Activated gamma-delta T cell treated with anti-CD3 and anti-CD28 coated beads, Interleukin-2, amount 50 U/mL, for 16 hours (primary cell): Measurements from ENCODE around the gene AHI1.
"Not testable (repeated sequence)": the region's sequence is repeated elsewhere in the genome, so short reads cannot be mapped to it uniquely, and the experiment has no call there.

ENCODE experiments used
- DNase-seq: peaks from one replicate; pipeline ENCODE4 v3.0.0-alpha.2; 2020; ENCODE audit warnings: low read depth

The AHI1 gene

DNA sequence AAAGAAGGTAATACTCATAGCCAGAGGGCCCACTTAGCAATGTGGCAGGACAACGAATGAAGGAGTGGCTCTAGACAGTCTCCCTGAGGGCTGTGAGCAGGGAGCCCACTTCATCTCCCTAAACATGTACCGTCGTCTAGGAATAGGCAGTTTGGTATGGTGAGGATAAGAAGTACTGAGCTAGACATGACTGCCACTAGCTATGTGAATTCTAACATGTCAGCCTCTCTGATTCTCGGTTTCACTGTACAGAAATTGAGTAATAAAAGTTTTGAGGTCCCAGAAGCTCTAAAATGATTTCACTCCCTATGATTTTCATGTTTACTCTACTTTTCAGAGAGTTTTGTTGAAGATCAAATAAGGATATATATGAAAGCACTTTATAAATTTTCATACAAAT, 107.1 kb downstream of the AHI1 start:
- no peak for DNase-seq

DNA sequence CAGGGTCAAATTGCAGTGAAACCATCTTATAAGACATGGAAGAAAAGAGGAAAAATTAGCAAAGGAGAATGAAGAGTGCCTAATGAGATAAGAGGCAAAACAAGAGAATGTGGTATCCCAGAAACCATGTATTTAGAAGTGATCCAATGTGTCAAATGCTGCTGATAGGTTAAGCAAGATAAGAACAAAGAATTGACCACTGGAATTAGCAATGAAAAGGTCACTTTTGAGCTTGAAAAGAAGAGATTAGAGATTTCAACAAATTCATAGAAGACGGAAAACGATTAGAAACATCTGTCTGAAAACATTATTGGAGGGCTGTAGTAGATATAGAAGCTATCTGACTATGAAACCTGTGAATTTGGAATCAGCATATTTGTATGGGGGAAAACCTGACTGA, 112.2 kb downstream of the AHI1 start:
- no peak for DNase-seq

DNA sequence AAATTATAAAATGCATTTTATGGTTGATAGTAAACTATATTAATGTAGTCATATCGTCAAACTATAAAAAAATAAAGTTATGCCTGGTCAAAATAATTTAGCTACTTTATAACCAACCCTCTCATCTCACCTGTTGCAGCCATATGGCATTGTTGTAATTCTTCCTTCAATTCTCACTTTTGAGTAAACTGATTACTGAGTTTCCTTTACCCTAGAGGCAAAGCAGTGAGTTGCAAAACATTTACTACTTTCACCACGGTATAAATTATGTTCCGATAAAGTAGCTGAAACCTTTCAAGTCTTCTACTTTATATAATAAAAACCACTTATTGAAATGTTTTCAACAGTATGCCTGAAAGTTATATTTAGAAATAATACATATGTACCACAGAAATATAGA, 113.8 kb downstream of the AHI1 start:
- DNase-seq: no peak

DNA sequence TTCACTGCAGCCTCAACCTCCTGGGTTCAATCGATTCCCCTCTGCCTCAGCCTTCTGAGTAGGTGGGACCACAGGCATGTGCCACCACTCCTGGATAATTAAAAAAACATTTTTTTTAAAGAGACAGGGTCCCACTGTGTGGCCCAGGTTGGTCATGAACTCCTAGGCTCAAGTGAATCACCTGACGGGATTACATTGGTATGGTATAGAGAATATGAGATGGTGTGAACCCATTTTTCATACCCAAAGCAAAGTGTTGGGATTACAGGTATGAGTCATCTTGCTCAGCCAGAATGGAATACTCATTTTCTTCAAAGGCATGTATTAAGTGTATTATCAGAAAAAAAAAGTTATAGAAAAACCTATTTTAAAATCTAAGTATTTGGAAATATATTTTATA, 114.2 kb downstream of the AHI1 start:
- DNase-seq: no peak

DNA sequence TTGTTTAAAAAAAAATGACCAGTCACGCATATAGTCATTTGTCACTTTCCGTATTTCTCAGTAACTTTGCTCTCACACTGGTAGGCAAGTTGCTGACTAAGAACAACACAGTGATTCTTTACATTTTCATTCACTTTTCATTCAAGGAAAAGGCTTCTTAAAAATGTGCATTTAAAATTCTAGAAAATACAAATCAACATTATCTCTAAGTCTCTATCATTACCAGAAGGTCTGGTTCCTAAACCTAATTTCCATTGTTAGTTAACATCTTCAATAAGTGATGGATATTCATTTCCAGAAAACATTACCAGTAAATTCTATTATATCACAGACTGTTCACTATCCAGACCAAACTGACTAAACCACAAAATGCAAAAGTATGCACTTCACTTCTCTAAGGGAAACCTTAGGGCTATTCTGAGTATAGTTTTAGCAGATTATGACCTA, 115.3 kb downstream of the AHI1 start:
- no peak for DNase-seq

DNA sequence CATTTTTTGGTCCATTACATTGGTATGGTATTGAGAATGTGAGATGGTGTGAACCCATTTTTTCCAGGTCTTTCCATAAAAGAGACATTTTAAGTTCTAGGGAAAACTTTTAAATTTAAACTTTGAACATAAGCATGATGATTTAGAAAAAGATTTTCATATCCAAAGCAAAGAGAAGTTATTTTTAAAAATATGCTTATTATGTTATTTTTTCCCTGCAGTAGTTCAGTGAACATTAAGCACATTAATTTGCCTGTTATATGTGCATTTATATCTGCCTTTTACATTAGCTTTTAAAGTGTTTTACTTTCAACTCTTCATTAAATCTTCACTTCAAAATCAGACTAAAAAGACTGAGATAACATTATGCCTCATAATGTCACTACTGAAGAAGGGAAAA, 116.7 kb downstream of the AHI1 start:
- no peak for DNase-seq

DNA sequence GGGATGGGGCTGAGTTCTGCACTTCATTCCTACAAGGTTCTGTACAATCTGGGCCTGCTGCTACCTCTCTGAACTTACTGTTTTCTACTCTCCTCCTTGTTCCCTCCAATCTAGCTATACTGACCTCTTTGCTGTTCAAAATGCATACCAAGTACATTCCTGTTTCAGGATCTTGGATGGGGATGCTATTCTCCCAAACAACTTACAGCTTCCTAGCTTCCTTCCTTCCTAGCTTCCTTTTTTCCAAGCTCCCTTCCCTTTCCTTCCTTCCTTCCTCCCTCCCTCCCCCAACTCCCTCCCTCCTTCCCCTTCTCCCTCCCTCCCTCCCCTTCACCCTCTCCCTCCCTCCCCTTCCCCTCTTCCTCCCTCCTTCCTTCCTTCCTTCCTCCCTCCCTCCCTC, 117.9 kb downstream of the AHI1 start:
- no peak for DNase-seq

DNA sequence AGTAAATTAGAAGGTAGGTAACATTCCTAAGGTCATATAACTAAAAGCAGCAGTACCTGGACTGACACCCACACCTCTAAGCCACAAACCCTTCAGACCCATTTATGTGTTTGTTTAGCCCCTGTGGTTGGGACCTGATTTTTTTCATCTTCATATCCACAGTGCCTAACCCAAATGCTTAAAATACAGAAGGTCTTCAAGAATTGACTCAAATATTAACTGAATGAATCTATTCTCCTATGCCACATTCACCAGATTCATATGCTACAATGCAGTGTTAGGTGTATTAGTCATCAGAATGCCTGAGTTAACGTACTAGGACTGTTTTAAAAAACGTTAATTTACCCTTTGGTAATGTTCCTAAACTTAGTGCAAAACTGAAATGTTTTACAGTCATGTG, 124.8 kb downstream of the AHI1 start:
- no peak for DNase-seq

DNA sequence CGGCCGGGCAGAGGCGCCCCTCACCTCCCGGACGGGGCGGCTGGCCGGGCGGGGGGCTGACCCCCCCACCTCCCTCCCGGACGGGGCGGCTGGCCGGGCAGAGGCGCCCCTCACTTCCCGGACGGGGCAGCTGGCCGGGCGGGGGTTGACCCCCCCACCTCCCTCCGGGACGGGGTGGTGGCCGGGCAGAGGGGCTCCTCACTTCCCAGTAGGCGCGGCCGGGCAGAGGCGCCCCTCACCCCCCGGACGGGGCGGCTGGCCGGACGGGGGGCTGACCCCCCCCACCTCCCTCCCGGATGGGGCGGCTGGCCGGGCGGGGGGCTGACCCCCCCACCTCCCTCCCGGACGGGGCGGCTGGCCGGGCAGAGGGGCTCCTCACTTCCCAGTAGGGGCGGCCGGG, 133.9 kb downstream of the AHI1 start:
- not testable (repeated sequence) for DNase-seq

DNA sequence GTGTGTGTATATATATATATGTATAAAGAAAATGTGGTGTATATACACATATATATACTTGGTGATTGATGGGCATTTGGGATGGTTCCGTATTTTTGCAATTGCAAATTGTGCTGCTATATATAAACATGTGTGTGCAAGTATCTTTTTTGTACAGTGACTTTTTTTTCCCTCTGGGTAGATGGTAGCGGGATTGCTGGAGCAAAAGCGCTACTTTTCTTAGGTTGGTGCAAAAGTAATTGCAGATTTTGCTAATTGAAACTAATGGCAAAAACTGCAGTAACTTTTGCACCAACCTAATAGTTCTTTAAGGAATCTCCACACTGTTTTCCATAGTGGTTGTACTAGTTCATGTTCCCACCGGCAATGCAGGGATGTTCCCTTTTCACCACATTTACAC, 135.4 kb downstream of the AHI1 start:
- no peak for DNase-seq

DNA sequence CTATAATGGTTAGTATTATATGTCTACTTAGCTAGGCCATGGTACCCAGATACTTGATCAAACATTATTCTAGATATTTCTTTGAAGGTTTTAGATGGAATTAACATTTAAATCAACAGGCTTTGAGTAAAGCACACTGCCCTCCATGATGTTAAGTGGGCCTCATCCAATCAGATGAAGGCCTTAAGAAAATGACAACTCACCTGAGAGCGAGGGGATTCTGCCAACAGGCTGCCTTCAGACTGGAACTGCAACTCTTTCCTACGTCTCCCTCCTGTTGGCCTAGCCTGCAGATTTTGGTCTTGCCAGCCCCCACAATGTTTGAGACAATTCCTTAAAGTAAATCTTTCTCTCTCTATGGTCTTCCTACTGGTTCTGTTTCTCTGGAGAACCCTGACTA, 137.3 kb downstream of the AHI1 start:
- DNase-seq: no peak

DNA sequence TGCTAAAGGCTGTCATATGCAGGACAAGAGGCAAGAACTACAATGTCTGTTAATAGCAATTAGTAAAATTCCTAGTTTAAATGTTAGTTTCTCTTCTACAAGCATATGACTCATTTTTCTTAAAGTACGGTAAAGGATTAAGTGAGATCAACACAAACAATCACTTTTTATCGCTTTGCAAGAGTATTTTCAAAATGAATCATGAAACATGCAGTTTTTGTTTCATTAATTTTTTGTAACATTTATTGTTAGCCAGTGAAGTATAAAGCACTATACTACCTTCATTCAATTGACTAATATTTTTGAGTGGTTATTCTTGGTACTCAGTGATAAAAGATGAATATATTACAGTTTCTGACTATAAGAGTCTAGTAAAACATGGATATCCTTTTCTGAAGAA, 138.6 kb downstream of the AHI1 start:
- DNase-seq: no peak

DNA sequence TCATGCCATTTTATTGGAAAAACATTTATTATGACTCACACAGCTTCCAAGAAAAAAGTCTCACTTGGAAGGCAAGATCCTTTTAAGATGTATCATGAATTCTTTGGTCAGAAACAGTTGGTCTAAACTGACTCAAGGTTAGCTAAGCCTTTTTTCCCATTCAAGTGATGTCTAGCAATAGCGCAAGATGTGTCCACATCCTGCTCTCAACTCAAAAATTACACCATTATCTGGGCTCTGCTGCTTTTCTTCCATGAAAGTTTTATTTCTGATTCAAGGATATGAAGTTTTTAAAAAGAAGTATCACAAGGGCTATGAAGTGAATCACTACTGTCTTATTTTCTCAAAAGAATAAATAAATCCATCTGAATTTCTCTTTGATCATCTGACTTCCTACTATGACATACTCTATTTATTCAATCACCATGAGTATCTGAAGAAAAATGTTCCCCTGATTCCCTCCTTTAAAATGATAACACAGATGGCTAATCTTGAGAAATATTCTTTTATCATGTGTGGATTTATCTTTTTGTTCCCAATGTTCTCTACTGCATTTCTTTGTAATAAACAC, 139.2 kb downstream of the AHI1 start:
- no peak for DNase-seq

DNA sequence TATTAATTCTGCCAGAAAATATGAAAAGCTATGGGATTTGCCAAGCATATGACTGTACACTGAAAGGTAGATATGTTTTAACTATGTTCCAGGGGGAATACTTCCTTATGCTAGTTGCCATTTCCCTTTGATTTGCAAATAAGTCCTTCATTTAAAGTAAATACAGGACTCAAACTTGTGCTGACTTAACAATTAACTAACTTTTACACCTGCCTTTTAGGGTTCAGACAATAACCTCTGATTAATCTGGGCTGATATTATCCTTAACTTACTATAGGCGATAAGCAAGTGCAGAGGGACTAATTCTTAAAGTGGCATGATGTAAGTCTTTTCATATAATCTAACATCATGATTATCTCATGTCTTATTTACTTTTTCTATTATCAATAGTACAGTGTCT, 143.1 kb downstream of the AHI1 start:
- DNase-seq: no peak

DNA sequence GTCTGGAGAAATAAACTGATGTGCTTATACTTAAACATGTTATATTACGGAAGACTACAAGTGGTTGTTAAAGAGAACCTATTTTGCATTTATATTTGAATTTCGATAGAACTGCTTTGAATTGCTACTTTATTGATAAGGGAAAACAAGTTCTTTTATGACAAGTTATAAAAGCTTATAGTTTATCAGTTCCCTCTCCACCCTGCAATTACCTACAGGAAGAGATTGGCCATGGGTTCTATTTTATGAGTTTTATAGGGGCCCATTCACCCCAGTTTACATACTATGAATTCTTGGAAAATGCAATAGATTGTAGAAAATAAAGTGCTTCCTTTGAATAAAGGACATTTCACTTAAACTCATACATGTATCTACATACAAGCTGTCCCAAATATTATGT, 144.4 kb downstream of the AHI1 start:
- no peak for DNase-seq

DNA sequence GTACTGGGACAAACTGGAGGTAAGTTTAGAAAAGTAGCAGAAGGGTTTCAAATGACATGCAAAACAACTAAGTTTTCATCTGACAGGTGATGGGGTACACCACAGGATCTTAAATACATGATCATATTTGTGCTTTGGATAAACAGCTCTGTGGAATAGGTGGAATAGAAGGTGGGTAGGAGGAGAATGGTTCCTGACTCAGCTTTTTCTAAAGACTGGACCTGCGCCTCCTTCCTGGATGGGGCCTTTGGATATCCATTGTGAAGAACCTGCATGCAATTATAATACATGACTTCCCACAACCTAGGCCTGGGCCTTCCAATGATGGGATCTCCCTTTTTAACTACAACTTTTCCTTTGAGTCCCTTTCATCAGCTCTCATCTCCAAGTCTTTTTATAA, 145.9 kb downstream of the AHI1 start:
- no peak for DNase-seq

DNA sequence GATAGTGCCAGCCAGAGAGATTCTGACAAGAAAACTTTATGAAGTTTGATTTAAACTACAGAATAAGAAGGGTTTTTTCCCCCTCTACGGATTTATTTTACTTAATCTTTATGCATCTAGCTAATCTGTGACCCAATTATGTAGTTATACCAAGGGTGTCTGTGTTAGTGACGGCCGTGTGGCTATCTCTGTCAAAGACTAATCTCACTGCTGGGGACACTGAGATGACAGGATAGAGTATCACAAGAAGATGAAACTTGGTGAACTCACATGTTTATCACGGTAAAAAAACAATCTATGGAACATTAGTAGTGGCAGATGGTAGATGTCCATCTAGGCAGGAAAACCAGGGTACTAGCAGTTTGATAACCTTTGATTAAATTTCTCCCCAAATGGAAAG, 149.7 kb downstream of the AHI1 start:
- no peak for DNase-seq

DNA sequence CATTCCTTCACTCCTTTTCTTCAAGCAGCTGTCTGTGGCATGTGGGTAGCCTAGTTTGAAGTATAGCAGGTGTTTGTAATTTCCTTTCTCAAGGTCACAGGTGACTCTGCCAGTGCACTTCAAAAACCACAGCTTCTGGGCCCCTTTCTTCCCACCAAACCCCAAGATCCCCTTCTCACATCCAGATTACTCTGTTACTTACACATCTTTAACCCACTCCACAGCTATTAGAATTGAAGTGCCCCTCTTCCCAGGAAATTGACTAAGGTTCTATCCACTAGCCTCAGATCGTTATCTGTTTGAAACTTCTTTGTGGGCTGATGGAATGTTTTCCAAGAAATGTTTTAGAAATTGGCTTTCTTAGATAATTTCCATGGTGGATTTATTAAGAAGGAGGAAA, 150.8 kb downstream of the AHI1 start:
- no peak for DNase-seq

DNA sequence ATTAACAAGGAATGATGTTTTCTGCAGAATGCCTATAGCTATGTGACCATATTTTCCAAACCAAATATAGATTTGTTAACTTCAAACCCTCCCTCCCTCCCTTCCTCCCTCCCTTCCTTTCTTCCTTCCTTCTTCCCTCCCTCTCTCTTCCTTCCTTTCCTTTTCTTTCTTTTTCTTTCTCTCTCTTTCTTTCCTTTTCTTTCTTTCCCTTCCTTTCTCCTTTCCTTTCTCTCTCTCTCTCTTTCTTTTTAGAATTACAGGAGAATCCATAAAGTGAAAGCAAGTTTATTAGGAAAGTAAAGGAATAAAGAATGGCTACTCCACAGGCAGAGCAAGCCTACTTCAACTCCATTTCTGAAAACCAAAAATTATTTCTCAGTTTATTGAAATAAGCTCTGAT, 153.0 kb downstream of the AHI1 start:
- no peak for DNase-seq

DNA sequence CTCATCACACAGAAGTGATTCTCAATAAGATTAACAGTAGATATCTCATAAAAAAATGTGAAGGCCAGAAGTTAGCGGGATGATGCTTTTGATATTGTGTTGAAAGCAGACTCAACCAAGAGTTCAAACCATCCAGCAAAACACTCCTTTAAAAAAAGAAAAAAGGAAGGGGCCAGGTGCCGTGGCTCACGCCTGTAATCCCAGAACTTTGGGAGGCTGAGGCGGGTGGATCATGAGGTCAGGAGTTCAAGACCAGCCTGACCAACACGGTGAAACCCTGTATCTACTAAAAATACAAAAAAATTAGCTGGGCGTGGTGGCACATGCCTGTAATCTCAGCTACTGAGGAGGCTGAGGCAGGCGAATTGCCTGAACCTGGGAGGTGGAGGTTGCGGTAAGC, 157.6 kb downstream of the AHI1 start:
- DNase-seq: not testable (repeated sequence)

DNA sequence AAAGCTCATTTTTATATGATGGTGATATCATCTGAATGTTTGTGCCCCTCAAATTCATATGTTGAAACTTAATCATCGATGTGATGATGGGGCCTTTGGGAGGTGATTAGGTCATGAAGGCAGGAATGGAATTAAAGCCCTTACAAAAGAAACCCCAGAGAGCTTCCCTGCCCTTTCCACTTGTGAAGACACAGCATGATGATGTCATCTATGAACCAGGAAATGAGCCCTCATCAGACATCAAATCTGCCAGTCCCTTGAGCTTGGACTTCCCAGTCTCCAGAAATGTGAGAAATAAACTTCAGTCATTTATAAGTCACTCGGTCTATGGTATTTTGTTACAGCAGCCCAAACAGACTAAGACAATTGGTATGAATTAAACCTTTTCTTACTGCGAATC, 163.4 kb downstream of the AHI1 start:
- no peak for DNase-seq

DNA sequence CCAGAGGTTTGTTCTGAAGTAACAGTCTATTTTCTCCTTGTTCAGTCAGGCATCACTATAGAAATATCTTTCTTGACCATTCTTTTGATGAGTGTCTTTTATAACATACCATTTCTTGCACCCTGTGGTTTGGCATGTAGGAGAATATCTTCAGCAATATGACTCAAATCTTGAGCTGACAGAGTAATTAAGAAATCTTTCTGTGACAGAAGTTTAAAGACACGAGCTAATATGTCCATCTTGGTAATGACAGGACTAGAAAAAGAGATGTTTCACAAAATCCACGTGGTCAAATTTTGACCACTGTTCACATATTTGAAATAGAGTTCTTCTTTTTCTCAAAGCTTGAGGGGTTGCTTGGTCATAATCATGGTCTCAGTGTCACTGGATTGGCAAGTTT, 166.5 kb downstream of the AHI1 start:
- DNase-seq: no peak

DNA sequence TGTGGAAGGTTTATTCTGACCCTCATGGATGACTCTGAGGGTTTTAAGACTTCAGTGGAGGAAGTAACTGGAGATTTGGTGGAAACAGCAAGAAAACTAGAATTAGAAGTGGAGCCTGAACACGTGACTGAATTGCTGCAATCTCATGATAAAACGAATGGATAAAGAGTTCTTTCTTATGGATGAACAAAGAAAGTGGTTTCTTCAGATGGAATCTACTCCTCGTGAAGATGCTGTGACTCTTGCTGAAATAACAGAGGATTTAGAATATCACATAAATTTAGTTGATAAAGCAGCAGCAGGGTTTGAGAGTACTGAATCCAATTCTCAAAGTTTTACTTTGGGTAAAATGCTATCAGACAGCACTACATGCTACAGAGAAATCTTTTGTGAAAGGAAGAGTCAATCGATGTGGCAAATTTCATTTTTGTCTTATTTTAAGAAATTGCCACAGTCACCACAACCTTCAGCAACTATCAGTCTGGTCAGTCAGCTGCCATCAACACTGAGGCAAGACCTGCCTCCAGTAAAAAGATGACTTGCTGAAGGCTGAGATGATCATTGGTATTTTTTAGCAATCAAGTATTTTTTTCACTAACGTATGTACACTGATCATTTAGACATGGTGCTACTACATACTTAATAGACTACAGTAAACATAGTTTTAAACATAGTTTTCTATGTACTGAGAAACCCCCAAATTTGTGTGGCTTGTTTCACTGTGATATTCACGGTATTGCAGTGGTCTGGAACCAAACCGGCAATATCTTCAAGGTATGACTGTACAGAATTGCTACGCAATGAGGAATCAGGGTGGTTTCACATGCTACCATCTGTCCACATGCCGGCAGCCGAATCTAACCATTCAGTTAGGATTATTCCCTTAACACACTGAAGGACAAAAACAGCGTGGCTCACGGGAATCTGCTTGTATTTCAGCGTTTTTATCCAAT, 167.4 kb downstream of the AHI1 start:
- DNase-seq: no peak

DNA sequence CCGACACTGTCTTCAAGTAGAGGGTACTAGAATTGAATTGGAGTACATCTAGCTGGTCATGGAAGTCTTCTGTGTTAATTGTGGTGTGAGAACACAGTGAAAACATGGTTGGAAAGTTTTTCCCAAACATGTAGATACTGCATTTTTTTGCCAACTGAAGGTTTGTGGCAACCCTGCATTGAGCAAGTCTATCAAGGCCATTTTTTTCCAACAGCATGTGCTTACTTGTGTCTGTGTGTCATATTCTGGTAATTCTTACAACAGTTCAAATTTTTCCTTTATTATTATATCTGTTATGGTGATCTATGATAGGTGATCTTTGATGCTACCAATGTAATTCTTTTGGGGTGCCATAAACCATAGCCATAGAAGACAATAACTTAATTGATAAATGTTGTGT, 169.4 kb downstream of the AHI1 start:
- no peak for DNase-seq
